DND-41 (cell line): ENCODE measurements around the gene ARHGDIA.

Source experiments
- ATAC-seq: fragments of 200-7000 bp; cut with Tn5 transposase; 3 replicates; pipeline ENCODE4 v1.9.1; 2021; ENCODE audit warnings: low read depth; ENCODE audit not compliant: insufficient read depth
- DNase-seq: peaks from one replicate; pipeline ENCODE4 v3.0.0-alpha.2; 2020
- H2AFZ ChIP-seq: 2 replicates; pipeline ENCODE4 v1.6.0; 2012; ENCODE audit warnings: low read depth, low read length
- H3K27ac ChIP-seq: 2 replicates; pipeline ENCODE4 v1.5.1; 2012; ENCODE audit warnings: low read length, inconsistent platforms
- H3K27me3 ChIP-seq: fragments of 200-600 bp; sonication (generic); 2 replicates; pipeline ENCODE4 v1.6.0; 2012; ENCODE audit warnings: low read length, mild to moderate bottlenecking, inconsistent platforms; ENCODE audit not compliant: insufficient read depth, poor library complexity
- H3K36me3 ChIP-seq: 2 replicates; pipeline ENCODE4 v1.5.1; 2012; ENCODE audit warnings: low read length, inconsistent platforms; ENCODE audit not compliant: insufficient read depth
- H3K4me1 ChIP-seq: 2 replicates; pipeline ENCODE4 v1.5.1; 2012; ENCODE audit warnings: mild to moderate bottlenecking, low read length; ENCODE audit not compliant: insufficient read depth
- H3K4me2 ChIP-seq: 2 replicates; pipeline ENCODE4 v1.6.0; 2012; ENCODE audit warnings: mild to moderate bottlenecking, moderate library complexity, low read length, inconsistent platforms; ENCODE audit not compliant: insufficient read depth
- H3K4me3 ChIP-seq, 2 experiments: fragments of 200-600 bp in 1 of 2; shearing (Covaris generic) in 1 of 2; 2 replicates each; pipeline ENCODE4 v1.5.1; 2012 to 2016; ENCODE audit warnings: inconsistent platforms in 2 of 2, low read length in 2 of 2, mild to moderate bottlenecking in 2 of 2, low read depth in 1 of 2, moderate library complexity in 1 of 2
- H3K79me2 ChIP-seq: 2 replicates; pipeline ENCODE4 v1.6.0; 2012; ENCODE audit warnings: low read length, inconsistent platforms; ENCODE audit not compliant: insufficient read depth
- H3K9ac ChIP-seq: 2 replicates; pipeline ENCODE4 v1.6.0; 2012; ENCODE audit warnings: low read depth, mild to moderate bottlenecking, inconsistent platforms, low read length, moderate library complexity
- H3K9me3 ChIP-seq: 2 replicates; pipeline ENCODE4 v1.5.1; 2012; ENCODE audit warnings: low read length, moderate library complexity, mild to moderate bottlenecking, inconsistent platforms; ENCODE audit not compliant: insufficient read depth, severe bottlenecking
- H4K20me1 ChIP-seq: 2 replicates; pipeline ENCODE4 v1.6.0; 2012; ENCODE audit warnings: low read length; ENCODE audit not compliant: insufficient read depth
- CTCF ChIP-seq: IDR thresholded peaks from 2 replicates; pipeline ENCODE4 v1.5.1; 2012; ENCODE audit warnings: borderline replicate concordance, low read length, moderate library complexity, mild to moderate bottlenecking; ENCODE audit not compliant: poor library complexity, severe bottlenecking; ENCODE audit errors: extremely low read depth
- EZH2 ChIP-seq: IDR thresholded peaks from 3 replicates; pipeline ENCODE4 v1.6.1; 2012; ENCODE audit warnings: borderline replicate concordance, low read depth, mild to moderate bottlenecking, moderate library complexity, low read length, inconsistent platforms; ENCODE audit not compliant: severe bottlenecking

ARHGDIA gene

GRCh38 chr17:81898885-81899284 is 27.7 kb upstream of the ARHGDIA start:
- Histone ChIP-seq H3K27me3 (no peaks in the 10 kb centered on the region), H3K4me1 (peaks cover 5% of the 10 kb centered on the region; the same call in 1 of the 2 replicates), H3K9me3 (no peaks in the 10 kb centered on the region), H3K9ac (no peak overlapping the region), H4K20me1 (peaks cover 8% of the 10 kb centered on the region; the same call in 1 of the 2 replicates), H3K79me2 (peaks cover 32% of the 10 kb centered on the region), H3K27ac (no peak overlapping the region), H3K4me2 (no peak overlapping the region), H3K4me3 (no peak overlapping the region), H3K36me3 (peaks cover 72% of the 10 kb centered on the region), H2AFZ (no peak overlapping the region)
- ATAC-seq = no peak
- TF ChIP-seq EZH2 = no peak
- TF ChIP-seq CTCF = no peak
- no peak for DNase-seq

- Histone ChIP-seq H3K27me3 (no peaks in the 10 kb centered on the region), H3K4me3 (no peak overlapping the region), H3K9me3 (no peaks in the 10 kb centered on the region), H3K4me1 (peaks cover 12% of the 10 kb centered on the region; the same call in 1 of the 2 replicates), H3K79me2 (peaks cover 38% of the 10 kb centered on the region), H3K36me3 (peaks cover 72% of the 10 kb centered on the region), H3K4me2 (no peak overlapping the region), H3K9ac (no peak overlapping the region), H3K27ac (no peak overlapping the region), H2AFZ (no peak overlapping the region), H4K20me1 (peaks cover 8% of the 10 kb centered on the region; the same call in 1 of the 2 replicates)
- ATAC-seq (no peak), DNase-seq (no peak)
- TF ChIP-seq EZH2 = no peak
- no peak for TF ChIP-seq CTCF
These were observed 27.1 kb upstream of the ARHGDIA start for GRCh38 chr17:81898029-81898866.

GRCh38 chr17:81895400-81895799 is 24.3 kb upstream of the ARHGDIA start:
- DNase-seq (no peak), ATAC-seq (no peak)
- Histone ChIP-seq H3K4me2 (no peak overlapping the region), H2AFZ (no peak overlapping the region), H3K9me3 (no peaks in the 10 kb centered on the region), H4K20me1 (peaks cover 13% of the 10 kb centered on the region), H3K4me1 (peaks cover 23% of the 10 kb centered on the region), H3K4me3 (no peak overlapping the region), H3K9ac (no peak overlapping the region; the same call in 1 of the 2 replicates), H3K27ac (no peak overlapping the region), H3K79me2 (peaks cover 62% of the 10 kb centered on the region), H3K36me3 (peaks cover 67% of the 10 kb centered on the region), H3K27me3 (no peaks in the 10 kb centered on the region)
- TF ChIP-seq CTCF (no peak), EZH2 (no peak)
